IMR-90 (cell line): ENCODE measurements around the gene MRC2.

Experiments
- BHLHE40 ChIP-seq: fragments of 150-350 bp; IDR thresholded peaks from 2 replicates; pipeline ENCODE4 v1.6.1; 2016; ENCODE audit warnings: mild to moderate bottlenecking, low read depth, low read length
- CTCF ChIP-seq: conservative IDR thresholded peaks from 2 replicates; pipeline ENCODE4 v1.5.1; 2012; ENCODE audit warnings: mild to moderate bottlenecking, low read depth, low read length, improper control_type of control experiment
- MAZ ChIP-seq: IDR thresholded peaks from 2 replicates; pipeline ENCODE4 v1.6.1; 2012; ENCODE audit warnings: low read depth, mild to moderate bottlenecking, low read length, improper control_type of control experiment, moderate library complexity, borderline replicate concordance
- POLR2A ChIP-seq: IDR thresholded peaks from 2 replicates; pipeline ENCODE4 v1.6.1; 2012; ENCODE audit warnings: mild to moderate bottlenecking, low read depth, low read length
- RCOR1 ChIP-seq: IDR thresholded peaks from 2 replicates; pipeline ENCODE4 v1.6.1; 2012; ENCODE audit warnings: mild to moderate bottlenecking, low read length, improper control_type of control experiment; ENCODE audit not compliant: insufficient replicate concordance
- RFX5 ChIP-seq: IDR thresholded peaks from 2 replicates; pipeline ENCODE4 v1.8.0; 2012; ENCODE audit warnings: low read depth, mild to moderate bottlenecking, low read length, moderate library complexity
- SMC3 ChIP-seq: fragments of 150-350 bp; IDR thresholded peaks from 2 replicates; pipeline ENCODE4 v1.6.1; 2016; ENCODE audit warnings: low read depth, mild to moderate bottlenecking, antibody characterized with exemption, low read length, moderate library complexity

GRCh38 chr17:62662855-62663254 is 35.4 kb downstream of the MRC2 start:
- TF ChIP-seq CTCF: no peak
- no peak for TF ChIP-seq POLR2A
- TF ChIP-seq RCOR1: no peak
- TF ChIP-seq BHLHE40: no peak
- TF ChIP-seq MAZ: no peak
- no peak for TF ChIP-seq RFX5
- TF ChIP-seq SMC3: no peak
